Measurements from ENCODE around the gene GRID1.

The GRID1 gene

DNA sequence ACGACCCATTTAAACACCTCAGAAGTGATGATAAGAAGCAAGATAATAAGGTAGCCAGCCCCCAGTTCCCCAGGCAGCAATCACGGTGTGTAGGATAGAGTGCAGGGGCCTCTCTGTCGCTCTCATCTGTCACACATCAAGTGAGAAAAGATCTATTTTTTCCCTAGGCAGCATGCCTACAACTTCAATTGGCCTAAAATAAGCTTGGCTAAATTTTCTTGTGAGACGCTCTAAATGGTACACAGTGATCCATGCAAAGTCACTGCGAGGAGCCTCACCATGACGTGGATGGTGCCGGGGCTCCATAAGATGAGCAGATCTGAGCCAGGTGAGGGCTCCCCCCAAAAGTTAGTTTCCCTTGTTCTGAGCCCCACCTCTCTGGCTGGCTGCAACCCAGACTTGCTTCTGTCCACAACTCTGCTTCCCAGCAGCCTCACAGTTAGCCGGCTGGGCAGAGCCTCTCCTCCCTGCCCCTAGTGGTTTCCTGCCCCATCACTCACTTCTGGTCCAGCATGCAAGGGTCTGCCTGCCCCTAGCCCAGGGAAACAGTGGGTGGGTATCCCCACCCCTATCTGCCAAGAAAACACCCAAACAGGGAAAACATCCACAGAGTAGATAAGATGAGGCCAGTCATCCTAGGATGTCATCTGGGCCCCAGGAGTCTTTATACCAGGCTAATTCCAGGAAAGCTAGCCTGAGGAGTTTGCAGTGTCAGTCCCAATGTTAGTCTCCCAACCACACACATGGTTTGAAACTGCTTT, 342.1 kb downstream of the GRID1 start:
- DNase-seq: no peak

- DNase-seq: peak; percentile 16
Observed at GRCh38 chr10:86023931-86024280, 342.7 kb downstream of the GRID1 start.

DNA sequence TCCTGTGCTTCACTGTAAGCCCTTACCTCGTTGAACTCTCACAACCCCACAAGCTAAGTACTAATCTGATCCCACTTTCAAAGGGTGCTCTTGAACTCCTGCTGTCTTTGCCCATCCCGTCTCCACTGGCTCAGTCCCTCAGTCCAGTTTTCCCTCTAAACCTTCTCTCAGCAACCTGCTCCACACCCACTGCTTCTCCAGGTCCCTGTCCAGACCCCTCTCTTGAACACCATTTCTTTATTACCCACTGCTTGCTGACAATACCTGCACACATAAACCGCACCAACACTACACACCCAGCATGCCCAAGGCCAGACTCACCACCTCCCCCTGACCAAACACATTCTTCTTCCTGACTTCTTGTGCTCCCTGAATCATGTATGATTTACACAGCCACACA, 343.3 kb downstream of the GRID1 start:
- DNase-seq: no peak

- DNase-seq: no peak
Observed at GRCh38 chr10:86022906-86023305, 343.7 kb downstream of the GRID1 start.

- DNase-seq: no peak
Observed at GRCh38 chr10:86020134-86020533, 346.5 kb downstream of the GRID1 start.

DNA sequence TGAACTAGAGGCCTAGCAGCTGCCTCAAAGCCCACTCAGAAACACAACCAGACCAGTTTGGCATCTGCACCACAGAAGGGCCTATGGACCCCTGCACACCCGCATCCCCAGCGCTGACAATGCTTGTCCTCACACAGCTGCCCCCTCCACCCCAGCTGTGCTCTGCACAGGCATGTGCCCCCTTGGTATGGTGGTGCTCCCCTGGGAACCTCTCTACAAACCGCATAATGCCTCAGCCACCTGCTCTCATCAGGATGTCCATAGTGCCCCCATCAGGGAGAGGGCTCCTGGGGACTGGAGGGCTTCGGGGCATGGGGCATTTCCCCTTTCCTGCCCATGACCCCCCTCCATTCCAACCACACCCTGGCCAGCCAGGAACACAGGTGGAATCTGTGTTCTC, 347.5 kb downstream of the GRID1 start:
- peak; percentile 29 for DNase-seq

DNA sequence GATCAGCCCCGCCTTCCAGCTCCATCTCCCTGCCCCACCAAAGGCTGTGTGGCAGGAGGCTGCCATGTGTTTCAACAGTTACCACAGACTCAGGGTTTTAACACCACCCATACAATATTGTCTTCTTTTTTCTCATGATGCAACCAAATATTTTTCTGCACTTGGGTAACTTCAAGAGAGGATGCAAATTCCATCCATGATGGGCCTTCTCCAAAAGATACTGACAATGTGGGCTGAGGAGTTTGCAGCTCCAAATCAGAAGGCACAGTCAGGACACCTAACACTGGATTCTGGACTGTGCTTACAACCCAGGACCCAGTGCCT, 347.9 kb downstream of the GRID1 start:
- DNase-seq: peak; percentile 25

DNA sequence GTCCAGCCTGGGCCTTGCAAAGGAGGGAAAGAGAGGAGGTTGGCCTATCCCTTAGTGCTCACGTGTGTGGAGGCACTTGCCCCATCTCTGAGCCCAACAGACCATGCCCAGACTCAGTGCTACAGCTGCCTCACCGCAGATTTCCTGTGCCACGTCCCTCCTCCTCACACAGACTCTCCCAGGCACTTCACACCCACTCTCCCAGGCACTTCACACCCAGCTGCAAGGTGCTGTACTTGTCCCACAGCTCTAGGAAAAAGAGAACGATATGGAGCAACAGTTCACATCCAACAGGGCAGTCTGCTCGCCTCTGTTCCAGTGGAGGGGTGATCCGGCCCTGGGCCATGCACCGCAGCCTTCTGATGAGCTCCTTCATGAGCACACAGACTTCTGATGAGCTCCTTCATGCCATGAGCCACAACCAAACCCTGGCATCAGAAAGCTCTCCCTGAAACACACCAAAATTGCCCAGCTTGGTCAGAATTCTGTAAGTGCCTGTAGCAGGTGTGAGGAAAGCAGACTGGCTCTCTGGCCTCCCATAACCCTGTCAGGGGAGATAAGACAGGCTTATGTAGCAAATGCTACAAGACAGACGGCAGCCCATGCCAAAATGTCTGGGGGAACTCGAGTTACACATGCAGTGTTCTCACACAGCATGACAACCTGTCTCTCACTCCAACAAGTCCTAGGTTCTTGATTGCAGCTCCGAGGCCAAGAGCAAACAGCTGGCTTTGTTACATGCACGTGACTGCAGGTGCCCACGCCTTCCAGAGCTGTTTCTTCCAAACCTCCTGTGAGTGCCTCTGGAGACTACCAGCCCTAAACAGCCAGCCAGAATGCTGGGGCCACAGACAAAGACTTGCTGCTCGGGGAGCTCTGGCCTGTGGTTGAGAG, 348.5 kb downstream of the GRID1 start:
- peak; percentile 94 for DNase-seq

GRCh38 chr10:86013568-86013967, 353.0 kb downstream of the GRID1 start:
- DNase-seq: no peak

DNA sequence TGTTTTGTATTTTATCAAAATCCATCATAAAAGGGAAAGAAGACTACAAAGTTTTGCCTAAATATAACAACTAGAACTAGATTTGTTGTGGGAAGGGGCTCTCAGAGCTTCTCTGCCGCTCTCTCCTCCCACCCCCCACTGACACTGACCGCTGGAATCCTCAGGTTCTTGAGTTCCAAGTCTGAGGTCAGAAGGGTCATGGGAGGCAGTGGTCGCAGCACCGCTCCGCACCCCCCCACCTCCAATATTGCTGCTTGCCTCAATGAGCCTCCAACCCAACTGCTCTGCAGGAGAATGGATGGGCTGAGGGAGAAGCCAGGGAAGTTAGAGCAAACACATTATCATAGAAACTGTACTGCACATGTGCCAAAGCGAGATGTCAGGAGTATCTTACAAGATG, 359.4 kb downstream of the GRID1 start:
- DNase-seq: no peak

GRCh38 chr10:86004337-86004736, 362.3 kb downstream of the GRID1 start:
- DNase-seq: no peak

DNA sequence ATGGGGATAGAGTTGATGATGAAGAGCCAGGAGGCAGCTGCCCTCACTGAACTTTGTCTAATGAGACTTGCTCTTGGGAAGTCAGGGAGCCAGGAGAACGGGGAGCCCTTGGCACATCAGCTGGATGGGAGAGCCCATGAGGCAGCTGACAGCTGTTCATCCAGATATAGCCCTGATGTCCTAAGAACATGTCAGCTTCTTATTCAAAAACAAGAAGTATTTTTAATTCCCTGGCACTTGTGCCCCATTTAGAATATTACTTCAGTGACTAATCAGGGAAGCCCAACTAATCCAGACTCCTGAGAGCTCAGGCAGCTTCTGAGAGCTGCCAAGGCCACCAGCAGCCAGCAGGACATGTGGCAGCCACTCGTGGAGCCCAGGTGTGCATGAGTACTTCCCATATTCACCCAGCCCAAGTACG, 363.4 kb downstream of the GRID1 start:
- no peak for DNase-seq

DNA sequence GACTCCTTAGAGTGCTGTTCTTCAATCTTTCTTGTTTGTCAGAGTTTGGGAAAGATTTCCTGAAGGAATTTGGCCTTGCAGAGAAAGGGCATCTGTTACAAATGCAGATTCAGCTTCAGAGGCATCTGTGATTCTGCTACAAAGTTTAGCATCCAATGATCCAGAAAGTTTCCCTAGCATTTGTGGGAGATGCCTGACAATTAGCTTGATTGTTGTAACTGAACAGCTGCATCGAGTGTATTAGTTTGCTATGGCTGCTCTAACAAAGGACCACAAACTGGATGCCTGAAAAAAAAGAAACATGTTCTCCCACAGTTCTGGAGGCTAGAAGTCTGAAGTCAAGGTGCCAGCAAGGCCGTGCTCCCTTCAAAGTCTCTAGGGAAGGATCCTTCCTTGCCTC, 365.1 kb downstream of the GRID1 start:
- DNase-seq: no peak

DNA sequence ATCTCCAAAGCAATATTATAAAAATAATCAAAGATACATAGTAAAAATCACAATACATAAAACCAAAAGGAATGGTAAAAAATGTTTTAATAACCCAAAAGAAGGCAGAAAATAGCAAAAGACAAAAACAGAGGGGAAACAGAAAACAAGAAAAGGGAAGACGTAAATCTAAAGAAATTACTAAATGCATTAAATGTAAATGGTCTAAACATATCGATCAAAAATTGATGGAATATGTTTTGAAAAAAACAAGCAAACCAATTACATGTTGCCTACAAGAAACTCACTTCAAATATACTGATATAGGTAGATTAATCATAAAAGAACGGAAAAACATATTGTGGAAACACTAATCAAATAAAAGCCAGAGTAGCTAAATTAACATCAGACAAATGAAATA, 369.1 kb downstream of the GRID1 start:
- no peak for DNase-seq

DNA sequence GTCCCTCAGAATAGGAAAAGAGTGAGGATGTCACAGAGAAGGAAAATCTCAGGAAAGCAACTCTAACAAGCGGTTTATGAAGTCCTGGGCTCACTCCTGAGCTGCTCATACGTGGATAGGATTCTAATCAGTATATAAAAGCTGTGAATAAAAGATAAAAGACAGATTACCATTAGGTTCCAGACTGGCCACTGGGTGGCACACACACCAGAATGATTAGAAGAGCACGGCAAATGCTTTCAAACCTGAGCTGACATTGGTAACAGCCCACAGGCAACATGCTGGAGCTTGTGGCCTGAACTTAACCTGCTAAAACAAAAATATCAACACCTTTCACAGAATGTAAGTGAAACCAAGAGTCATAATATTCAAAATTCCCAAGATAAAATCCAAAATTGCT, 370.8 kb downstream of the GRID1 start:
- peak; percentile 62 for DNase-seq

DNA sequence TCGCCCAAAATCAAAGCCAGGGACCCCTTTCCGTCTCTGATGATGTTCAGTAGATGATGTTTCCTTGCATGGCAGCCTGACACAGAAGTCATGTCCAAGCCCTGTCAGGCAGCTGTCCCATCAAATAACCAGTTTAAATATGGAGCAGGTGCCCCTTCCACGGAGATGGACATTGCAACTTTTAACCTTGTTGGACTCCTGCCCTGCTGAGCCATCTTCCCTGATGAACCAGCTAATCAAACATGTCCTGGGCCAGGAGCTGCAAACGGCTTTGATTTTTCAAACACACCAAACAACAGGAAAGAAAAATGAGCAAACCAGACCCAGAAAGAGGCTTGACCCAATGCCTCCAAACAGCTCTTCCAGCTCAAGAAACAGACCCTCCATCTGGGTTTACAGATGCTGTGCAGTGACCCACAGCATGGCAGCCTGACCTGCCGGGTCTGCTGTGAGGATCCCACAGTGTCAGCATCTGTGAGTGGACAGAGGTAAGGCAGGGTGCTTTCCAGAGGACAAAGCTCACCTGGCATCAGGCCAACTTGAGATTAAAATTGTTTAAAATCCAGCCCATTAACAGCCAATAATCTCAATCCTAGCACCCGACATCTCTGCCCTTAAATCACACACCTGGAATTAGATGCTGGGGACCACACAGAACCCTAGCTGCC, 372.6 kb downstream of the GRID1 start:
- DNase-seq: peak; percentile 68

GRCh38 chr10:85993140-85993539, 373.5 kb downstream of the GRID1 start:
- no peak for DNase-seq

DNA sequence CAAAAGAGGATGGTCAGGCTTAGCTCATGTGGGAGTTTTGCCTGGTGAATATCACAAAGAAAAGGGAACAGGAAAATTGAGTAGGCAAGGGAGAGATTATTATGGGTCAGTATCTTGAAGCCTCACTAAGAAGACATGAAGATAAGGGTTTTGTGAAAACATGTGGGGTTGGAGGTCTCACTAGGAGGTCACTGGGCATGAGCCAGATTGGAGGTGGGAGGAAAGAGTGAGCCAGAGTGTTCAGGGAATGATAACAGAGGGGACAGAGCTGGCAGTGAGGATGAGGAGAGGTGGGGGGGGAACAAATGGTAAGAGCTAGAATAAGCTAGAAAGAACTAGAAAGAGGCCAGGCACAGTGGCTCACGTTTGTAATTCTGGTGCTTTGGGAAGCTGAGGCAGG, 374.3 kb downstream of the GRID1 start:
- no peak for DNase-seq

GRCh38 chr10:85986777-85987176, 379.8 kb downstream of the GRID1 start:
- no peak for DNase-seq

DNA sequence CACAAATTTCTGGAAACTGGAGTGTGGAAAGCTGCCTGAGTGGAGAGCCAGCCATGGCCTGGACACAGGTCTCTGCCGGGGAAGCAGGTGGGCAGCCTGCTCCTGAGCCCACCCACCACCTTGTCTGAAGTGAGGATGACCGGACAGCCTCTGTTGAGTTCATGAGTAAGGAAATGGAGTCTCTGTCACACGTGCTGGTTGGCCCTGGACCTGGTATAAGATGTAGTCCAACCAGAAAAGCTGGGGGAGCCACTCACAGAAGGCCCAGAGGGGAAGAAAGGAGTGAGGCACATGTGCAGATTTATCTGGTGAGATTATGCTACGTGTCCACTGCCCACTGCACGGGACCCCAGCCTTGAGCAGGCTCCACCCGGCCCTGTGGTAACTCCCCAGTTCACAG, 383.5 kb downstream of the GRID1 start:
- DNase-seq: no peak

DNA sequence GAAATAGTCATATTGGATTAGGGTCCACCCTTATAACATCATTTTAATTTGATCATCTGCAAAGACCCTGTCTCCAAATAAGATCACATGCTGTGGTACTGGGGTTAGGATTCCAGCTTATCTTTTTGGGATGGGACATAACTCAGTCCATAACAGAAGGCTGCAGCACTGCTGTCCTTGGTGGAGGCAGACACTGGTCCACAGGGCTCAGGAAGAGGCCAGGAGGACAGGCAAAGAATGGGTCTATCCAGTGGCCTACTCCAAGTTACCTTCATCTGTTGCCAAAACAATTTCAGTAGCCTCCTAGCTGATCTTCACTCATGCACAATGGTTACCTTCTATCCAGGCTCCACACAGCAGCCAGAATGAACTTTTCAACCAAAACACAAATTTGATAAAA, 387.0 kb downstream of the GRID1 start:
- no peak for DNase-seq

DNA sequence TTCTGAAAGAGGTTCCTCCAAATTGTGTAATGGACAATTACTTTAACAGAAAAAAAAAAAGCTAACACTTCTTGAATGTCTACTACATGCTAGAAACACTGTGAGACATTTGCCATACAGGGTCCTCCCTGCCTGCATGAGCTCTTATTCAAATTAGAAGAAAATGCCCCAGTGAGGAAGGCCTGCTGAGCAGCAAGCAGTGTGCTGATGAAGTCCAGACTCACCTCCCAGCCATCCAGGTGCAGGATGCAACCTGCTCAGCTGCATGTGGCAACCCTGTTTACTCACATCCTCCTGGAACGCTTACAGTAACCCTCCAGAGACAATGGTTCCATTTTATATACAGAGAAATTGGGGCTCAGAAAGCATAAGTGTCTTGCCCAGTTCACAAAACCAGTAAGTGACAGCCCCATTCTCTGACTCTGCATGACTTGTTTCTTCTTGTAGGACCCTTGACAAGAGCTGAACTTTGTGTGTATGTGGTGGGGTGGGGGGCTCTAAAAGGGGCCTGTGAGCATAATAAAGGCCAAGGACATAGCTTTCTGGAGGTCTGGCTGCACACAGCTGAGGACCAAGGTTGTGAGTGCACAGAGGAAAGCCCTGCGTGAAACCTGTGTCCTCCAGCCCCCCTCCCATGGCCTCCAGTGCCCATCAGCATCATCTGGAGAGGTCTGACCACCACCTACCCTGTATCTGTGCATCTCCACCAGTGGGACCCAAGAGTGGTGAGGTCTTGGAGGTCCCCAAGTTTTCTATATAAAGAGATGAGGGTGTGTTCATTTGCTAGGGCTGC, 387.8 kb downstream of the GRID1 start:
- peak; percentile 32 for DNase-seq

DNA sequence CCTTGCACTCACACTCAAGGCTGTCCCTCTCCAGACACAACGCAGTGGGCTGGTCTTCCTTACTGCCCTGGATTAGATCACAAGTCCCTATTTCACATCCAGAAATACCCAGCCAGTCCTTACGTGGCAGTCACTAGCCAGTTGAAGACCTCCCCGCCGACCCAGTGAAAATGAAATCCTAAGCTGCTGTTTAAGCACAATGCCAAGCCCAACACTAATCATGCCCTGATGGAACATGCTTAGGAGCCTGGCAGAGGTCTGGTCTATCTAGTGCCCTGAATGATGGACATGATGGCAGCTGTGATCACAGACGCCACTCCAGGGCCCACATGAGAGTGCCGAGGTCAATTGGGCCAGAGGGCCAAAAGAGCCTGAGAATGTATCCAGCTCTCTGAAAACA, 389.0 kb downstream of the GRID1 start:
- DNase-seq: no peak
